ENCODE measurements around the gene PPFIA2.

The PPFIA2 gene

DNA sequence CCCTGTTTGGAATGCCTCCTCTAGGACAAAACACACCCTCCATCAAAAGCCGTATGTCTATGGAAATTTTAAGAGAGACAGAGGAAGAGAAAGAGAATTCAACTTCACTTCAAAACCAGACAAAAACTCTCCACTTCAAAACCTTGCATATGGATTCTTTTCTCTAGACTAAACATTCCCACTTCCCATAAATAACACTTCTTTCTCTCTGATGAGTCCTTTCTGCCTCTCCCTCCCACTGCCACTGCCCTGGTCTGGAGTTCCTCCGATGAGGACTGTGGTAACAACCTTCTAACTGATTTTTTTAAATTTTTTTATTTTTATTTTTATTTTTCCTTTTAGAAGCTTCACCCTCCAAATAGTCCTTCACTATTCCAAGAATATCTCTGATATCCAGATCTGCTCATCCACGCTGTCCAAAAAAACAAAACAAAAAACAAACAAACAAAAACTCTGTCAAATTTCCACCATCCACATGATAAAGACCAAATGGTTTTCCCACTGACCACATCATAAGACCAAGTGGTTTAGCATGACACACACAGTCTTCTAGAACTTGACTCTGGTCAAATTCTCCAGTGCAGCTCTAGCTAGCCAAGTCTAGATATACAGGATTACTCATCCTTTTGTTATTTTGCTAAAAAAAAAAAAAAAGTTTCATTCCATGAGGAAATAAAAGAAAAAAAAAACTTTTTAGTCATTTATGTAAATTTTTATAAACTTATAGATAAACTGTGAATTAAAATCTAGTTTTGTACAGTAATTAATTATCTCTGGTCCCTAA lies 256.0 kb downstream of the PPFIA2 start:
- no peak overlapping the region for H3K27ac ChIP-seq (ENCODE audit: low read depth, low read length)
- no peak overlapping the region for H3K9ac ChIP-seq (ENCODE audit: low read length)
- no peaks in the 10 kb centered on the region for H3K4me1 ChIP-seq (ENCODE audit: control insufficient read depth, insufficient read depth, low read length)
- no peaks in the 10 kb centered on the region for H3K27me3 ChIP-seq (ENCODE audit: control insufficient read depth, insufficient read depth, low read length)
- H3K9me3 ChIP-seq (ENCODE audit: control insufficient read depth, insufficient read depth, low read depth, low read length) = no peaks in the 10 kb centered on the region
- H3K36me3 ChIP-seq (ENCODE audit: control insufficient read depth, insufficient read depth, low read length) = no peaks in the 10 kb centered on the region
- H3K4me3 ChIP-seq (ENCODE audit: low read depth, low read length) = no peak overlapping the region

DNA sequence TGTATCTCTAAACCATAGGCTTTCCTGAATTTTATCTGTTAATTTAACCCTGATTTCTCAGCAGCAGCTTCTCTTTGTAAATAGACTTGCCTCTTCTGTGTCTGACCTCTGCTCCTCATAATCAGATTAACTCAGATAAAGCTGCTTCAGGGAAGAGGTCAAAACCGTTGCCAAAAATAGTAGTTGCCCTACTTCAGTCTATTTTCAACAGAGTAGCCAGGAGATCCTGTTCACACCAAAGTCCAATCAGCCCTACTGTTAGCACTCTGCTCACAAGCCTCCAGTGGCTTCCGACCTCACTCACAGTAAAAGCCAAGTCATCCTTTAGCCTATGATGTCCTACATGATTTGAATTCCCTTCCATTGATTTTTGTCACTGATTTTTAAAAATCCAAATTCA lies 258.4 kb downstream of the PPFIA2 start:
- no peaks in the 10 kb centered on the region for H3K9me3 ChIP-seq (ENCODE audit: control insufficient read depth, insufficient read depth, low read depth, low read length)
- no peaks in the 10 kb centered on the region for H3K27me3 ChIP-seq (ENCODE audit: control insufficient read depth, insufficient read depth, low read length)
- H3K36me3 ChIP-seq (ENCODE audit: control insufficient read depth, insufficient read depth, low read length) = no peaks in the 10 kb centered on the region
- no peak overlapping the region for H3K4me3 ChIP-seq (ENCODE audit: low read depth, low read length)
- H3K9ac ChIP-seq (ENCODE audit: low read length) = no peak overlapping the region
- no peaks in the 10 kb centered on the region for H3K4me1 ChIP-seq (ENCODE audit: control insufficient read depth, insufficient read depth, low read length)
- no peak overlapping the region for H3K27ac ChIP-seq (ENCODE audit: low read depth, low read length)

DNA sequence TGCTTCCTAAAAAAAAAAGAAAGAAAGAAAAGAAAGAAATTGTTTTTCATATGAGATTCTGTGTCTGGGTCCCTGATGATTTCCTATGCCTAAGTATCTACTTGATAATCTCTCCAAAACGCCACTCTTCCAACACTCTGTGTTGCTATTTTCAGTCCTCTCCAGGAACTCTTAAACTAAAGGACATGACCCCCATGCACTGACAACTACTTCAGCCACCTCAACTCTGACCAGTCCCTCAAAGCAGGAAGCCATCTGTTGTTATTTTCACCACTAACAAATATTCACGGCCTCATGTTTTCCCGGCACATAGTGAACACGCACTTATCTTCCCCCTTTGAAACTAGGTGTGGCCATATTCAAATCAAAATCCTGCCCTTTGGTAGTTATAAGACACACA lies 259.3 kb downstream of the PPFIA2 start:
- Histone ChIP-seq H3K36me3 (ENCODE audit: control insufficient read depth, insufficient read depth, low read length) (no peaks in the 10 kb centered on the region), H3K4me3 (ENCODE audit: low read depth, low read length) (no peak overlapping the region), H3K9me3 (ENCODE audit: control insufficient read depth, insufficient read depth, low read depth, low read length) (no peaks in the 10 kb centered on the region), H3K4me1 (ENCODE audit: control insufficient read depth, insufficient read depth, low read length) (no peaks in the 10 kb centered on the region), H3K9ac (ENCODE audit: low read length) (no peak overlapping the region), H3K27me3 (ENCODE audit: control insufficient read depth, insufficient read depth, low read length) (no peaks in the 10 kb centered on the region), H3K27ac (ENCODE audit: low read depth, low read length) (no peak overlapping the region)

DNA sequence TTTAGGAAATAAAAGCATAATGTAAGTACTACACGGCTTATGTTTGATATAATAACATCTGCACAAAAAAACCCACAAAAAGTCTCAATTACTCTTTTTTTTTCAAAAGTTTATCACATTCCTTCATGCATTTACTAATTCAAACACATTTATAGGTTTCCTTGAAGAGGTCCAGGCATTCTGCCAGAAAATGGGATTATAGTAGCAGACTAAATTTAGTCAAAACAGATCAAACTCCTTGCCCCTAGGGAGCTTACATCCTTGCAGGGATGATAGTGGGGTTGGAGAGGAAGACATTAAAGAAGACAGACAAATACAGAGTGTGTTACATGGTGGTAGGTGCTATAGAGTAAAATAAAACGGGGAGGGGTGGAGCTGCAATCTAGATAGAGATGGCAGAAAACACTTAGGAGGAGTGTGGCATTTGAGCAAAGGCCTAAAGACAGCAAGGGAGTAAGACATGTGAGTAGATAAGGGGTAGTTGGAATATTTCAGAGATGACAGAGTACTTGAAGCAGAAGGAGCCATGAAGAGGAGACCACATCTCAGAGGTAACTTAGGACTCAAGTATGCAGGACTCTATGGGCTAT lies 266.9 kb downstream of the PPFIA2 start:
- no peaks in the 10 kb centered on the region for H3K9me3 ChIP-seq (ENCODE audit: control insufficient read depth, insufficient read depth, low read depth, low read length)
- H3K4me3 ChIP-seq (ENCODE audit: low read depth, low read length) = no peak overlapping the region
- H3K27me3 ChIP-seq (ENCODE audit: control insufficient read depth, insufficient read depth, low read length) = no peaks in the 10 kb centered on the region
- H3K9ac ChIP-seq (ENCODE audit: low read length) = no peak overlapping the region
- H3K27ac ChIP-seq (ENCODE audit: low read depth, low read length) = no peak overlapping the region
- H3K36me3 ChIP-seq (ENCODE audit: control insufficient read depth, insufficient read depth, low read length) = no peaks in the 10 kb centered on the region
- peaks cover 3% of the 10 kb centered on the region; the same call in 1 of the 2 replicates for H3K4me1 ChIP-seq (ENCODE audit: control insufficient read depth, insufficient read depth, low read length)

DNA sequence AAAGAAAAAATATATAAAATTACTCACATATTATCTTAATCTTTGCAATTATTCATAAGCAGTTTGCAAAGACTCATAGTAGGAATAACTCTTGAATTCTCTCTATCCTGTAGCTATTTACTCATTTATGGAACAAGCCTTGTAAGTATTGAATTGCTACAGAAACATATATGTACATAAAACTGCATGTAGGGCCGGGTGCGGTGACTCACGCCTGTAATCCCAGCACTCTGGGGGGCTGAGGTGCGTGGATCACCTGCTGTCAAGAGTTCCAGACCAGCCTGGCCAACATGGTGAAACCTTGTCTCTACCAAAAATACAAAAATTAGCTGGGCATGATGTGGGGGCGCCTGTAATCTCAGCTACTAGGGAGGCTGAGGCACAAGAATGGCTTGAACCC lies 286.2 kb downstream of the PPFIA2 start:
- Histone ChIP-seq H3K4me1 (ENCODE audit: control insufficient read depth, insufficient read depth, low read length) (no peaks in the 10 kb centered on the region), H3K27me3 (ENCODE audit: control insufficient read depth, insufficient read depth, low read length) (no peaks in the 10 kb centered on the region), H3K9ac (ENCODE audit: low read length) (no peak overlapping the region), H3K27ac (ENCODE audit: low read depth, low read length) (no peak overlapping the region), H3K4me3 (ENCODE audit: low read depth, low read length) (no peak overlapping the region), H3K9me3 (ENCODE audit: control insufficient read depth, insufficient read depth, low read depth, low read length) (no peaks in the 10 kb centered on the region), H3K36me3 (ENCODE audit: control insufficient read depth, insufficient read depth, low read length) (no peaks in the 10 kb centered on the region)

DNA sequence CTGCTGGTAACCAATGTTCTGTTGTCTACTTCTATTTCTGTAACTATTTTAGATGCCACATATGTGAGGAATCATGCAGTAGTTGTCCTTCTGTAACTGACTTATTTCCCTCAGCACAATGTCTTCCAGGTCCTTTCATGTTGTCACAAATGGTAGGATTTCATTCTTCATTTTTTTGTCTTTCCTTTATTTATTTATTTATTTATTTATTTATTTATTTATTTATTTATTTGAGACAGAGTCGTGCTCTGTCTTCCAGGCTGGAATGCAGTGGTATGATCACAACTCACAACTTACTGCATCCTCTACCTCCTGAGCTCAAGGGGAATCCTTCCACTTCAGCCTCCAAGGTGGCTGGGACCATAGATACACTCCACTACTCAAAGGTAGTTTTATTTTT lies 288.2 kb downstream of the PPFIA2 start:
- Histone ChIP-seq H3K4me1 (ENCODE audit: control insufficient read depth, insufficient read depth, low read length) (0 out of 2 replicates have a peak, but pooled peaks cover 4% of the 10 kb centered on the region), H3K4me3 (ENCODE audit: low read depth, low read length) (no peak overlapping the region), H3K9ac (ENCODE audit: low read length) (no peak overlapping the region), H3K36me3 (ENCODE audit: control insufficient read depth, insufficient read depth, low read length) (no peaks in the 10 kb centered on the region), H3K27ac (ENCODE audit: low read depth, low read length) (no peak overlapping the region), H3K27me3 (ENCODE audit: control insufficient read depth, insufficient read depth, low read length) (no peaks in the 10 kb centered on the region), H3K9me3 (ENCODE audit: control insufficient read depth, insufficient read depth, low read depth, low read length) (no peaks in the 10 kb centered on the region)

DNA sequence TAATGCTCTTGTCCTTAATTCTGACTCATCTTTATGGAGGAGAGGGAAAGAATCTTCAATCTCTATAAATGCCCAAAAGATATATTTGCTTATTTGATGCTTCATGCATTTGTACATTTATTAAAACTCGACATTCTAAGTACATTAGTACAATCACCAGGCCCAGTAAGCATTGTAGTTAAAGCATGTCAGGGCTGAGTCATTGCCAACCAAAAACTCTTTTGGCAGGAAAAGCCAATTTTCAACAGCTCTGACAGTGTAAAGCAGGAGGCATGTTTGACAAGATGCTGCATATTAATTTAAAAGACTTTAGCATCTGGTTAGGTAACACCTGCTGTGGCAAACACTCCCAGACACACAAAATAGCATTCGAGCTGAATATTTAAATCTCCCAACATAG lies 290.9 kb downstream of the PPFIA2 start:
- no peak overlapping the region for H3K27ac ChIP-seq (ENCODE audit: low read depth, low read length)
- H3K4me3 ChIP-seq (ENCODE audit: low read depth, low read length) = no peak overlapping the region
- H3K27me3 ChIP-seq (ENCODE audit: control insufficient read depth, insufficient read depth, low read length) = no peaks in the 10 kb centered on the region
- H3K9ac ChIP-seq (ENCODE audit: low read length) = no peak overlapping the region
- H3K36me3 ChIP-seq (ENCODE audit: control insufficient read depth, insufficient read depth, low read length) = no peaks in the 10 kb centered on the region
- 0 out of 2 replicates have a peak, but pooled peaks cover 4% of the 10 kb centered on the region for H3K4me1 ChIP-seq (ENCODE audit: control insufficient read depth, insufficient read depth, low read length)
- no peaks in the 10 kb centered on the region for H3K9me3 ChIP-seq (ENCODE audit: control insufficient read depth, insufficient read depth, low read depth, low read length)

DNA sequence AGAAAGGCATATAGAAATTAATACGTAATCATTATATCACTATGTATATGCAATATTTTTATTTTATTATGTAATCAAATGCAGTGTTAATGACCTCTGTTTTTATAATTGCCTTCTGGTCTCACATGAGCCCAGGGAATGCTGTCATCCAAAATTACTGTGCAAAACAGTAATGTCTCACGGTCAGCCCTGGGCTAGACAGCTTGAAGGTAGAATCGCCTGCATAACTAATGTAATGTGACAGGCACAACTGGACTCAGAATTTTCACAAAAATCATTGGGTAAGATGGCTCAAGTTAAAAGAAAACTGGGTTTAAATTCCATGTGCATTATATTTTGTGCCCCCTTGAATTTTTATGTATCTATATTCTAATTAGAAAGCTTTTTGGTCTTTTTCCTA lies 293.3 kb downstream of the PPFIA2 start:
- Histone ChIP-seq H3K36me3 (ENCODE audit: control insufficient read depth, insufficient read depth, low read length) (no peaks in the 10 kb centered on the region), H3K27ac (ENCODE audit: low read depth, low read length) (no peak overlapping the region), H3K9me3 (ENCODE audit: control insufficient read depth, insufficient read depth, low read depth, low read length) (no peaks in the 10 kb centered on the region), H3K27me3 (ENCODE audit: control insufficient read depth, insufficient read depth, low read length) (no peaks in the 10 kb centered on the region), H3K9ac (ENCODE audit: low read length) (no peak overlapping the region), H3K4me1 (ENCODE audit: control insufficient read depth, insufficient read depth, low read length) (0 out of 2 replicates have a peak, but pooled peaks cover 4% of the 10 kb centered on the region), H3K4me3 (ENCODE audit: low read depth, low read length) (no peak overlapping the region)

DNA sequence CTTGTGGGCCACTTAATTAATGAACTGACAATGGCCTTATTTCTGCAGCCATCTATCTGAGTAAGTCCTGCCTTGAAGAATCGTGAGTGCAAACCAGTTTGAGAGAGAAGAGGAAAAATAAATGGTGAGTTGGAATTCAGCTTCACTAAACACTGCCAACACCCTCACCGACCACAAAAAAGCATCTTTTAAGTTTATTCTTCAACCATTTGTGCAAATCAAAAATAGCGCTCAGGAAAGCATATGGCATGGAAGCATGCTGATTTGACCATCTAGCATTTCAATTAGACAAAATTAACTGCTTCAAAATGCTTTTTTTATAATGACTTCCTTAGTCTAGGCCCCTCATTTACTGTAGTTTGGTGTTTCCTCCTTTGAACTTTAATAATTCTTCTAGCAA lies 294.0 kb downstream of the PPFIA2 start:
- Histone ChIP-seq H3K36me3 (ENCODE audit: control insufficient read depth, insufficient read depth, low read length) (no peaks in the 10 kb centered on the region), H3K9ac (ENCODE audit: low read length) (no peak overlapping the region)

DNA sequence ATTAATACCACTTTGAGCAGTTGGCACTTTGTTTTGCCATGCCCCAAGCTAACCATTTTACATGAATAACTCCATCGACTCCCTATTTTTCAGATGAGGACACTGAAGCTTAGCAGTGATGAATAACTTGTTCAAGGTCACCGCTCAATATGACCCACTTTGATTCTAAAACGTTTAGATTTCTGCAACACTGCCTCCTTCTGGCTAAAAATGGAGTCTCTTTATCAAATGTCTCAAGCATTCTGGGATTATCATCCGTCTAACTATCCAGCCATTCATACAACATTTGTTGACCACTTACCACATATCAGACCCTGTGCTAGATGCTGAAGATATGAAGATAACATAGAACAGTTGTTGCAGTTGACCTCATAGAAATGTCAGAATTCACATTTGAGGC lies 298.0 kb downstream of the PPFIA2 start:
- Histone ChIP-seq H3K36me3 (ENCODE audit: control insufficient read depth, insufficient read depth, low read length) (no peaks in the 10 kb centered on the region), H3K4me1 (ENCODE audit: control insufficient read depth, insufficient read depth, low read length) (0 out of 2 replicates have a peak, but pooled peaks cover under 1% of the 10 kb centered on the region), H3K27me3 (ENCODE audit: control insufficient read depth, insufficient read depth, low read length) (no peaks in the 10 kb centered on the region), H3K9me3 (ENCODE audit: control insufficient read depth, insufficient read depth, low read depth, low read length) (no peaks in the 10 kb centered on the region), H3K9ac (ENCODE audit: low read length) (no peak overlapping the region), H3K27ac (ENCODE audit: low read depth, low read length) (no peak overlapping the region), H3K4me3 (ENCODE audit: low read depth, low read length) (no peak overlapping the region)

More for the DNA sequence above, 294.0 kb downstream of the PPFIA2 start:
- Histone ChIP-seq H3K27me3 (ENCODE audit: control insufficient read depth, insufficient read depth, low read length) (no peaks in the 10 kb centered on the region), H3K4me3 (ENCODE audit: low read depth, low read length) (no peak overlapping the region), H3K9me3 (ENCODE audit: control insufficient read depth, insufficient read depth, low read depth, low read length) (no peaks in the 10 kb centered on the region), H3K4me1 (ENCODE audit: control insufficient read depth, insufficient read depth, low read length) (0 out of 2 replicates have a peak, but pooled peaks cover 4% of the 10 kb centered on the region), H3K27ac (ENCODE audit: low read depth, low read length) (no peak overlapping the region)

DNA sequence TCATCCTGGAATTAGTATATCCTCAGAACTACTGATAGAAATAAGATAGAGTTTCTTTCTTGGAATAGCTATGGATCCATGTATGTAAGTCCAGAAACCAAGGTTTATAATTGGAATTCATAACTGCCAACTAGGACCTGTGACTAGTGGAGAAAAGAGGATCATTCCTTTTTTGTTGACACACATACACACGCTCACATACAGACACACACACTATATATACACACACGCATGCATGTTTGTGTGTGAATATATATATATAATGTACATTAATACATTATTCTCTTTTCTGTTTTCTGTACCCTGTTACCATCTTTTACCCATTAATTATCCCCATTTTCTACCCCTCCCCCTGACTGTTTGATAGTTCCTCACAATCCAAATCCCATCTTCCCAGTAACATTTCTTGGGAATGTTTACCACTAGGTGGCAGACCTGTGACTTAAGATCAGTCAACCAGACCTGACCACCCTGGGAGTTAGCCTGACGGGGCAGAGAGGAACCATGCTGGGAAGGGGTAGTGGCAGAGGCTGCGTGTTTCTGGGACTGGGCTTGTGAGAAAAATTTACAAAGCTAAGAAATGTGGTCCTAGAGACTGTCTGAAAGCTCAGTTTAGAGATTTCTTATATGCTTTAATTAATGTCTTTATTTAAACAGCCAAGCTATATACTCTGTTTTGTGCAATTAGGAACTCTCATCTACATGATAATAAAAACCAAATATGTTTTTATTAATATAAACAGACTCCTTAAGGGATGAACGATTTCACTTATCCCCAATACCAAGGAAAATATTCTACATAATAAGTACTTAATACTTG lies 308.0 kb downstream of the PPFIA2 start:
- H3K27ac ChIP-seq (ENCODE audit: low read depth, low read length) = no peak overlapping the region
- H3K27me3 ChIP-seq (ENCODE audit: control insufficient read depth, insufficient read depth, low read length) = no peaks in the 10 kb centered on the region
- H3K4me3 ChIP-seq (ENCODE audit: low read depth, low read length) = no peak overlapping the region
- H3K36me3 ChIP-seq (ENCODE audit: control insufficient read depth, insufficient read depth, low read length) = no peaks in the 10 kb centered on the region
- no peaks in the 10 kb centered on the region for H3K4me1 ChIP-seq (ENCODE audit: control insufficient read depth, insufficient read depth, low read length)
- no peak overlapping the region for H3K9ac ChIP-seq (ENCODE audit: low read length)
- H3K9me3 ChIP-seq (ENCODE audit: control insufficient read depth, insufficient read depth, low read depth, low read length) = no peaks in the 10 kb centered on the region

Measured in HUES6 (cell line).